ENCODE data around the gene ACOT4. TPM values are rescaled to one million over a fixed set of nuclear protein-coding genes. Genes with fewer than 3 reads are reported as not detected.

The ACOT4 gene
- total RNA-seq, 1 experiment from 2014 or later, result 1.8 TPM

DNA sequence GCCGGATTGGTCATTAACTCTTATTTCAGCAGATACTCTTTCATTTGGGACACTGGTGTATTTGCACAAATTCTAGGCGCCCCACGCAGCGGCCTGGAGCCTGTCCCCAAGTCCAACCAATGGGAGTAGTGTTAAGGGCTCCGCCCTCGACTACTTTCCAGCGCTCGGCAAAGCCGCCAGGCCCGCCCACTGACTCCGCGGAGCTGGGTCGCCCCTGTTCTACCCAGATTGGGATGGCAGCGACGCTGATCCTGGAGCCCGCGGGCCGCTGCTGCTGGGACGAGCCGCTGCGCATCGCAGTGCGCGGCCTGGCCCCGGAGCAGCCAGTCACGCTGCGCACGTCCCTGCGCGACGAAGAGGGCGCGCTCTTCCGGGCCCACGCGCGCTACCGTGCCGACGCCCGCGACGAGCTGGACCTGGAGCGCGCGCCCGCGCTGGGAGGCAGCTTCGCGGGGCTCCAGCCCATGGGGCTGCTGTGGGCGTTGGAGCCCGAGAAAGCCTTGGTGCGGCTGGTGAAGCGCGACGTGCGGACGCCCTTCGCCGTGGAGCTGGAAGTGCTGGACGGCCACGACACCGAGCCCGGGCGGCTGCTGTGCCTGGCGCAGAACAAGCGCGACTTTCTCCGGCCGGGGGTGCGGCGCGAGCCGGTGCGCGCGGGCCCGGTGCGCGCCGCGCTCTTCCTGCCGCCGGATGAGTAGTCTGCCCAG, 20.8 kb downstream of the ACOT4 start, which contains the start of gene ACOT6:
TSS of gene ACOT6 (plus strand) at position 179 of the 707 bp plus-strand sequence. CDS start at position 234, 55 bp downstream.
- peaks cover 8 to 12% of the 10 kb centered on the region in 2 experiments for H3K4me1 Mint-ChIP-seq
- TF ChIP-seq CTCF (conservative IDR thresholded peaks at IDR 0.05), result no peak
- Histone ChIP-seq H2BK5ac (ENCODE audit: insufficient read length, low read length) (no peak within 1 kb of the TSS), H3K14ac (ENCODE audit: insufficient read depth, low read length) (peak within 1 kb of the TSS; percentile 85), H2AK5ac (ENCODE audit: insufficient read length, low read length) (no peak within 1 kb of the TSS), H3K27me3 (ENCODE audit: insufficient read depth, low read length) (peaks cover 6% of the 10 kb centered on the region; the same call in 1 of the 2 replicates), H3K56ac (ENCODE audit: insufficient read length, low read depth, low read length) (no peak within 1 kb of the TSS), H4K8ac (replicated peaks; ENCODE audit: insufficient read length, low read depth, low read length) (no peak within 1 kb of the TSS), H2BK120ac (ENCODE audit: low read depth, low read length, poor library complexity, severe bottlenecking) (no peak within 1 kb of the TSS), H2BK12ac (ENCODE audit: insufficient read length, low read depth, low read length) (peak within 1 kb of the TSS; percentile 67), H3K23ac (ENCODE audit: insufficient read length, low read depth, low read length) (no peak within 1 kb of the TSS), H2BK20ac (ENCODE audit: low read depth, low read length, poor library complexity, severe bottlenecking) (no peak within 1 kb of the TSS), H3K4ac (ENCODE audit: low read depth, low read length) (no peak within 1 kb of the TSS), H3K23me2 (ENCODE audit: insufficient read length, low read depth, low read length, poor library complexity, severe bottlenecking) (peaks cover 4% of the 10 kb centered on the region), H4K5ac (ENCODE audit: insufficient read length, low read depth, low read length) (peak within 1 kb of the TSS; percentile 70), H3K9ac (ENCODE audit: extremely low read depth, insufficient read length, low read length) (peak within 1 kb of the TSS; percentile 62), H3K4me2 (ENCODE audit: insufficient read depth, insufficient read length, low read length) (peak within 1 kb of the TSS; percentile 61), H3T11ph (ENCODE audit: low read length) (no peak within 1 kb of the TSS), H3K4me1 (ENCODE audit: insufficient read depth, low read length) (no peaks in the 10 kb centered on the region), H3K18ac (ENCODE audit: insufficient read length, low read depth, low read length) (peak within 1 kb of the TSS; percentile 85), H3K79me1 (ENCODE audit: insufficient read depth, low read depth, low read length, poor library complexity, severe bottlenecking) (no peaks in the 10 kb centered on the region), H4K91ac (ENCODE audit: insufficient read length, low read depth, low read length) (no peak within 1 kb of the TSS), H2AFZ (ENCODE audit: low read length) (no peak within 1 kb of the TSS), H3K79me2 (ENCODE audit: insufficient read depth, low read length) (no peaks in the 10 kb centered on the region), H3K27ac (ENCODE audit: insufficient read length, low read depth, low read length) (no peak within 1 kb of the TSS), H2BK15ac (ENCODE audit: low read depth, low read length) (no peak within 1 kb of the TSS), H4K20me1 (ENCODE audit: control insufficient read depth, insufficient read depth, insufficient read length) (no peaks in the 10 kb centered on the region), H3K9me3 (ENCODE audit: control insufficient read depth, low read depth, low read length) (no peaks in the 10 kb centered on the region)
- H3K27ac Mint-ChIP-seq, result 0 out of 7 replicates have a peak within 1 kb of the TSS, but pooled peaks of 1 of the 3 experiments have one; percentile 49
- no CpG with 5 or more reads among the region's 84 CpGs for WGBS (ENCODE audit: extremely low coverage, insufficient read length, low lambda C conversion rate)
- peaks cover 4 to 7% (median 5%) of the 10 kb centered on the region in 3 experiments; a peak in 6 of 7 replicates for H3K36me3 Mint-ChIP-seq (ENCODE audit: insufficient read depth in 1 of 3, low read depth in 3 of 3)
- peaks cover 3 to 4% of the 10 kb centered on the region in 2 experiments; a peak in 3 of 5 replicates for H3K9me3 Mint-ChIP-seq
- peak; percentile 90 for DNase-seq
- peak within 1 kb of the TSS; percentile 76 to 91 for H3K4me3 Mint-ChIP-seq
- peaks cover 40% of the 10 kb centered on the region for H3K27me3 Mint-ChIP-seq (ENCODE audit: low read depth)

Measured in H9 (cell line).